Activated CD8-positive, alpha-beta memory T cell treated with anti-CD3 and anti-CD28 coated beads, Interleukin-2, amount 50 U/mL, for 24 hours (primary cell): ENCODE measurements around the gene UQCRH.

Experiments
- DNase-seq: peaks from one replicate; pipeline ENCODE4 v3.0.0-alpha.2; 2020; ENCODE audit errors: extremely low read depth

The UQCRH gene

GRCh38 chr1:46303038-46303871 is at the start of gene UQCRH, which contains the start of gene LRRC41:
TSS of gene UQCRH (plus strand) at chr1:46303698. CDS start at chr1:46303767, 69 bp downstream.
TSS of gene LRRC41 (minus strand) at chr1:46303616. CDS start at chr1:46303322, 294 bp downstream.
- peak; percentile 80 for DNase-seq

- no peak for DNase-seq
These were observed 48.8 kb upstream of the UQCRH start for GRCh38 chr1:46254668-46255067.

- DNase-seq = no peak
These were observed 47.0 kb upstream of the UQCRH start for GRCh38 chr1:46256523-46256922.

GRCh38 chr1:46262508-46262907 is 41.0 kb upstream of the UQCRH start:
- DNase-seq = no peak

GRCh38 chr1:46263146-46263545 is 40.4 kb upstream of the UQCRH start:
- DNase-seq = no peak

- DNase-seq = no peak
These were observed 34.9 kb upstream of the UQCRH start for GRCh38 chr1:46268578-46268977.

GRCh38 chr1:46274225-46275029 is 29.1 kb upstream of the UQCRH start:
- no peak for DNase-seq

- no peak for DNase-seq
These were observed 28.5 kb upstream of the UQCRH start for GRCh38 chr1:46275030-46275337.

- no peak for DNase-seq
These were observed 25.7 kb upstream of the UQCRH start for GRCh38 chr1:46277658-46278373.

GRCh38 chr1:46278807-46279206 is 24.7 kb upstream of the UQCRH start:
- DNase-seq = no peak

GRCh38 chr1:46280092-46280491 is 23.4 kb upstream of the UQCRH start:
- no peak for DNase-seq

GRCh38 chr1:46281021-46281420 is 22.5 kb upstream of the UQCRH start:
- DNase-seq = no peak

- no peak for DNase-seq
These were observed 19.4 kb upstream of the UQCRH start for GRCh38 chr1:46284058-46284457.

GRCh38 chr1:46284597-46285564 is 18.6 kb upstream of the UQCRH start:
- DNase-seq = no peak

- DNase-seq = no peak
These were observed 17.6 kb upstream of the UQCRH start for GRCh38 chr1:46285730-46286477.

- DNase-seq = no peak
These were observed 14.9 kb upstream of the UQCRH start for GRCh38 chr1:46288485-46289133.

- DNase-seq = no peak
These were observed 14.4 kb upstream of the UQCRH start for GRCh38 chr1:46289134-46289494.

- DNase-seq = no peak
These were observed 13.5 kb upstream of the UQCRH start for GRCh38 chr1:46289976-46290375.

GRCh38 chr1:46295306-46295705 is 8.2 kb upstream of the UQCRH start:
- no peak for DNase-seq

GRCh38 chr1:46298387-46298786 is 5.1 kb upstream of the UQCRH start:
- DNase-seq = no peak
